DMS 273 treated with DMSO at 0.1 percent for 48 hours (cell line): ENCODE data around the gene TRIM59.

Source experiments
- DNase-seq: peaks from one replicate; lab custom pipeline; 2025; lab: John Stamatoyannopoulos, UW

Gene TRIM59

GRCh38 chr3:160403028-160403545, 46.5 kb downstream of the TRIM59 start:
- DNase-seq = no peak

GRCh38 chr3:160402221-160403027, 47.2 kb downstream of the TRIM59 start:
- DNase-seq = no peak

GRCh38 chr3:160401291-160402095, 48.1 kb downstream of the TRIM59 start:
- peak; percentile 36 for DNase-seq

- no peak for DNase-seq
These were observed 48.9 kb downstream of the TRIM59 start for GRCh38 chr3:160400702-160401150.

- DNase-seq = no peak
These were observed 49.4 kb downstream of the TRIM59 start for GRCh38 chr3:160400030-160400701.

- peak; percentile 93 for DNase-seq
These were observed 50.2 kb downstream of the TRIM59 start, which contains the start of the genes IFT80 and SMC4 for GRCh38 chr3:160399125-160400029. TSS of gene IFT80 (minus strand) at chr3:160399225. CDS start at chr3:160384600, 14,625 bp downstream. TSS of gene SMC4 (plus strand) at chr3:160399650. CDS start at chr3:160400827, 1,177 bp downstream.

GRCh38 chr3:160398820-160399124, 50.8 kb downstream of the TRIM59 start:
- DNase-seq = peak; percentile 64

- peak; percentile 68 for DNase-seq
These were observed 54.3 kb downstream of the TRIM59 start for GRCh38 chr3:160395297-160395696.

- DNase-seq = no peak
These were observed 55.6 kb downstream of the TRIM59 start for GRCh38 chr3:160394009-160394392.

- no peak for DNase-seq
These were observed 56.1 kb downstream of the TRIM59 start for GRCh38 chr3:160393346-160394008.

- no peak for DNase-seq
These were observed 56.8 kb downstream of the TRIM59 start for GRCh38 chr3:160392798-160393197.

- DNase-seq = no peak
These were observed 58.9 kb downstream of the TRIM59 start for GRCh38 chr3:160390565-160391138.
